Measurements from ENCODE around the gene IL17REL. TPM values are rescaled to one million over a fixed set of nuclear protein-coding genes. Genes with fewer than 3 reads are reported as not detected.

Gene IL17REL
- total and polyA plus RNA-seq, 2 of the 13 experiments (the other 11 are each of a cell fraction or from before 2014, with no cell fraction given), result not detected

GRCh38 chr22:49951000-49951677, 61.4 kb downstream of the IL17REL start (continued):
- TF ChIP-seq SOX13 (IDR thresholded peaks at IDR 0.05) (no peak), SOX13 (CRISPR knock-in tag; conservative IDR thresholded peaks at IDR 0.05 in 1 of 2, IDR thresholded peaks at IDR 0.05 in 1 of 2) (0 out of 4 replicates have a peak, but pooled peaks of 1 of the 2 experiments have one; percentile 14), AGO2 (optimal IDR thresholded peaks at IDR 0.05; ENCODE audit: low read depth, low read length) (no peak), EZH2 (conservative IDR thresholded peaks at IDR 0.05; ENCODE audit: low read depth, low read length) (no peak), SP4 (CRISPR knock-in tag; IDR thresholded peaks at IDR 0.05) (no peak), TBP (CRISPR knock-in tag; IDR thresholded peaks at IDR 0.05) (no peak), ZNF687 (CRISPR knock-in tag; IDR thresholded peaks at IDR 0.05) (peak; percentile 92), TFDP1 (CRISPR knock-in tag; IDR thresholded peaks at IDR 0.05; ENCODE audit: borderline replicate concordance) (peak; percentile 39; the same call in 1 of the 2 replicates), TBX2 (CRISPR knock-in tag; IDR thresholded peaks at IDR 0.05; ENCODE audit: borderline replicate concordance) (peak; percentile 32; the same call in 1 of the 2 replicates), SALL1 (CRISPR knock-in tag; IDR thresholded peaks at IDR 0.05) (peak; percentile 38; the same call in 1 of the 2 replicates), MIER3 (CRISPR knock-in tag; IDR thresholded peaks at IDR 0.05; ENCODE audit: borderline replicate concordance) (no peak), RBM22 (optimal IDR thresholded peaks at IDR 0.05; ENCODE audit: low read length) (no peak), ZNF567 (CRISPR knock-in tag; IDR thresholded peaks at IDR 0.05; ENCODE audit: borderline replicate concordance) (no peak), ETS1 (CRISPR knock-in tag; IDR thresholded peaks at IDR 0.05) (no peak), E2F2 (CRISPR knock-in tag; IDR thresholded peaks at IDR 0.05; ENCODE audit: borderline replicate concordance) (no peak), ZNF12 (CRISPR knock-in tag; IDR thresholded peaks at IDR 0.05) (0 out of 2 replicates have a peak, but pooled peaks have one; percentile 27), NFYC (CRISPR knock-in tag; IDR thresholded peaks at IDR 0.05) (no peak), HIC2 (CRISPR knock-in tag; IDR thresholded peaks at IDR 0.05; ENCODE audit: low read depth) (peak; percentile 69; the same call in 1 of the 2 replicates), ZNF224 (CRISPR knock-in tag; IDR thresholded peaks at IDR 0.05) (no peak), SAFB2 (CRISPR knock-in tag; IDR thresholded peaks at IDR 0.05; ENCODE audit: borderline replicate concordance, low read depth) (no peak)

Measured in HepG2 (cell line).